Endothelial cell (in vitro differentiated cells): ENCODE results near the gene SAMD11. TPM values are rescaled to one million over a fixed set of nuclear protein-coding genes. Genes with fewer than 3 reads are reported as not detected.

Experiments used
- DNase-seq: peaks from one replicate; pipeline ENCODE4 v3.0.0; 2021; ENCODE audit warnings: low spot score
- H3K27ac Mint-ChIP-seq: one replicate; pipeline ENCODE4 v1.8.0; 2021; ENCODE audit warnings: mixed read lengths, inconsistent platforms; ENCODE audit not compliant: unreplicated experiment
- H3K27me3 Mint-ChIP-seq: one replicate; pipeline ENCODE4 v1.8.0; 2021; ENCODE audit warnings: mild to moderate bottlenecking, moderate library complexity, mixed read lengths, inconsistent platforms; ENCODE audit not compliant: unreplicated experiment
- H3K36me3 Mint-ChIP-seq: one replicate; pipeline ENCODE4 v1.8.0; 2021; ENCODE audit warnings: mild to moderate bottlenecking, low read depth, mixed read lengths, inconsistent platforms; ENCODE audit not compliant: unreplicated experiment
- H3K4me1 Mint-ChIP-seq: one replicate; pipeline ENCODE4 v1.8.0; 2021; ENCODE audit warnings: mild to moderate bottlenecking, mixed read lengths, inconsistent platforms; ENCODE audit not compliant: unreplicated experiment
- H3K4me3 Mint-ChIP-seq: one replicate; pipeline ENCODE4 v1.8.0; 2021; ENCODE audit warnings: mild to moderate bottlenecking, mixed read lengths, inconsistent platforms; ENCODE audit not compliant: unreplicated experiment
- H3K9me3 Mint-ChIP-seq: one replicate; pipeline ENCODE4 v1.8.0; 2021; ENCODE audit warnings: mixed read lengths, inconsistent platforms; ENCODE audit not compliant: unreplicated experiment
- total RNA-seq: library from RNA; stranded (reverse); fragmentation: NEBNext Ultra II Directional; extraction: Animal tissue kit (Norgen Biotek cat#: 25700); gene quantifications from one replicate; pipeline ENCODE4 v1.2.1, GENCODE V29; 2021; ENCODE audit not compliant: unreplicated experiment
- TF ChIP-seq, protein P1 (sequence below): fragments of 200-600 bp; sonication (generic); IDR thresholded peaks from one replicate; pipeline ENCODE4 v1.5.0; 2021; ENCODE audit warnings: antibody characterized with exemption; ENCODE audit not compliant: unreplicated experiment

SAMD11 gene
- total RNA-seq, 1 donor from 2014 or later = not detected

DNA sequence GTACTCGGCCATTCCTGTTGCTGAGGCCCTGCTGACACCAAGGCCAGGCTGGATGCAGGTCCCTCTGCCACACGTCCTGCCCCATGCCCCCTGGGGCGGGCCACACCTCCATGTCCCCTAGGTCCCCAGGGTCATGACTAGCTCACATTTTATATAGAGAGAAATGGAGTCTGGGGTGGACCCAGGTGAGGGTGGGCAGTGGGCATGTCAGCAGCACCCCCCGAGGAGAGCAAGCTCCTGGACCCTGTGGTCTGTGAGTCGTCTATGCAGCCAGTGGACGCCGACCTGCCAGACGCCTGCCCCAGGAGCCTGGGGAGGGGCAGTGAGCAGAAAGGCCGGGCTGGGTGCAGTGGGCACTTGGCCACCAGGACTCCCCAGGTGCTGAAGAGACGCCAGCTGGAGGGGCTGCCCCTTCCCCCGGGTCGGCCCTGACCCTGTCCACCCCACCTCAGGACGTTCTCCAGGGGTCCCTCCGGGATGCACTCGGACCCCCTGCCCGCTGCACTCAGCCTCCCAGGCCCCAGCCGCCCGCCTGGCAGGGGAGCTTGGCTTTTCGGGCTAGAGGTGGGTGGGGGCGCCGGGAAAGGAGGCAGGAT is 15.9 kb downstream of the SAMD11 start:
- Mint-ChIP-seq H3K27ac (no peak overlapping the region), H3K4me3 (no peak overlapping the region), H3K27me3 (peaks cover 9% of the 10 kb centered on the region), H3K4me1 (no peaks in the 10 kb centered on the region), H3K9me3 (no peaks in the 10 kb centered on the region), H3K36me3 (no peaks in the 10 kb centered on the region)
- TF ChIP-seq, protein P1, sequence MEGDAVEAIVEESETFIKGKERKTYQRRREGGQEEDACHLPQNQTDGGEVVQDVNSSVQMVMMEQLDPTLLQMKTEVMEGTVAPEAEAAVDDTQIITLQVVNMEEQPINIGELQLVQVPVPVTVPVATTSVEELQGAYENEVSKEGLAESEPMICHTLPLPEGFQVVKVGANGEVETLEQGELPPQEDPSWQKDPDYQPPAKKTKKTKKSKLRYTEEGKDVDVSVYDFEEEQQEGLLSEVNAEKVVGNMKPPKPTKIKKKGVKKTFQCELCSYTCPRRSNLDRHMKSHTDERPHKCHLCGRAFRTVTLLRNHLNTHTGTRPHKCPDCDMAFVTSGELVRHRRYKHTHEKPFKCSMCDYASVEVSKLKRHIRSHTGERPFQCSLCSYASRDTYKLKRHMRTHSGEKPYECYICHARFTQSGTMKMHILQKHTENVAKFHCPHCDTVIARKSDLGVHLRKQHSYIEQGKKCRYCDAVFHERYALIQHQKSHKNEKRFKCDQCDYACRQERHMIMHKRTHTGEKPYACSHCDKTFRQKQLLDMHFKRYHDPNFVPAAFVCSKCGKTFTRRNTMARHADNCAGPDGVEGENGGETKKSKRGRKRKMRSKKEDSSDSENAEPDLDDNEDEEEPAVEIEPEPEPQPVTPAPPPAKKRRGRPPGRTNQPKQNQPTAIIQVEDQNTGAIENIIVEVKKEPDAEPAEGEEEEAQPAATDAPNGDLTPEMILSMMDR = no peak
- DNase-seq = no peak

DNA sequence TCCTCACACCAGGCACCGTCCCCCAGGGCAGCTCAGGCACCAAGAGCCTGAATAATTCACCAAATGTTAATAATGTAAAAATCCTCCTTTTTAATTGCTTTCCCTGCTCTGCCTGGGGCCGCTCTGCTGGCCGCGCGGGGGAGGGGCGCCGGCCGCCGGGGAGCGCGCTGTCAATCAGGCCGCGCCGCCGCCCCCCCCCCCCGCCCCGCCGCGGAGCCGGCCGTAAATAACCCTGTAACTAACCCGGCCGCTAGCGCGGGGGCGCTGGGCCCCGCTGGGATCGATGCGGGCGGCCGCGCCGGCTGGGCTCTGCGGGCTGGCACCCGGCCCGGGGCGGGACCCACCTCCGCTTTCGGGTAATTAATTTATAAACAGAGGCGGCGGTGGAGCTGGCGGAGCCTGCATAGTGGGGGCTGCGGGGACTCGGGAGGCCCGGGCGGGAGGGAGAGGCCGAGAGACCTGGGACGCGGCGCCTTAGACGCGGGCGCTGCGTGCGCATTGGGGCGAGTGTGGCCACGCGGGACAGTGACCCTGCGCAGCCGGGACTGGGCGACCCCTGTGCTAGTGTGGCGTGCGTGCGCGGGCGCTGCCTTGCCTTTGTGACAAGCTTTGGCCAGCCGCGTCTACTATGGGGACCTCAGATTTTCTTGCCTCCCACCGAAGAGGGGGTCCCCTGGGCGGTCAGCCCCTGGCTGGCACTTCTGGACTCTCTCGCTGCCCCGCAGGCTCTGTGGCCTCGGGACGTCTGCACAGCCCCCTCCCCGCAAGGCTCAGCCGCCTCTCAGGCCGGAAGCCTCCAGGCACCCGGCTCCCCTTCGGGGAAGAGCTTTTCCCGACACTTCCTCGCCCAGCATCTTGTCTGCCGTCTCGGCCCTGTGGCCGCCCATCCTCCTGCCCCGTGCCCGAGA is 16.6 kb downstream of the SAMD11 start:
- Mint-ChIP-seq H3K4me1 (no peaks in the 10 kb centered on the region), H3K36me3 (peaks cover 3% of the 10 kb centered on the region), H3K4me3 (no peak overlapping the region), H3K27me3 (peaks cover 6% of the 10 kb centered on the region), H3K27ac (no peak overlapping the region), H3K9me3 (no peaks in the 10 kb centered on the region)
- TF ChIP-seq, protein P1 = no peak
- DNase-seq = no peak

GRCh38 chr1:941015-941587 is 17.4 kb downstream of the SAMD11 start:
- H3K4me3 Mint-ChIP-seq = no peak overlapping the region
- TF ChIP-seq, protein P1 = no peak
- no peaks in the 10 kb centered on the region for H3K9me3 Mint-ChIP-seq
- DNase-seq = no peak
- no peaks in the 10 kb centered on the region for H3K4me1 Mint-ChIP-seq
- H3K36me3 Mint-ChIP-seq = peaks cover 9% of the 10 kb centered on the region
- no peak overlapping the region for H3K27ac Mint-ChIP-seq
- peaks cover 12% of the 10 kb centered on the region for H3K27me3 Mint-ChIP-seq

DNA sequence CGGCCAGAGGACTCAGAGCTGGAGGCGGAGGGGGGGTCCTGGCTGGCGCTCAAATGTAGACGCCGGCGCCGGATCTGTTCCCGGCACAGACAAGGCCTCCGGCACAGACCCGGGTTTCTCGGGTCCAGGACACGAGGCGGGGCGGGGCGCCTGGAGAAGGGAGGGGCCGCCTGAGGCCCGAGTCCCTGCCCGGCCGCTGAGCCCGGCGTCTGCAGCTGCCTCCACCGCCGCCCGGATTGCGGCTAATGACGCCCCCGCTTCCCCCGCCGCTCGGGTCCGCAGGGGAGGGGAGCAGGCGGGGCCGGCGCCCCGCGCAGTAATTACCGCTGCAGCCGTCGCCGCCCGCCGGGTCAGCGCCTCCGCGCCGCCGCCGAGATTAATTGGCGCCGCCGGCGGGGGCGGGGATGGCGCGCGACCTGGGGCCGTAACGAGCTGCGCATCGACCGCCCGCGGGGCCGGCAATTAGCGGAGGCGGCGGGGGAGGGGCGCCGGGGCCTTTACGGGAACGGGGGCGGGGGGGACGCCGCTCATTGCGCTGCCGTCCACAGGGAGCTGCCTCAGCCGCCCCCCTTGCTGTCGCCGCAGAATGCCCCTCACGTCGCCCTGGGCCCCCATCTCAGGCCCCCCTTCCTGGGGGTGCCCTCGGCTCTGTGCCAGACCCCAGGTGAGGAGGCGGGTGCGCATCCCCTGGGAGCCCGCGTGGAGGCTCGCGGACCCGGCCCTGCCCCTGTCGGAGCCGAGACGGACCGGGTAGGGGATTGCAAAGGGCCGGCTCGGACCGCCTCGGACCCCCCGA is 18.1 kb downstream of the SAMD11 start:
- DNase-seq = no peak
- no peaks in the 10 kb centered on the region for H3K9me3 Mint-ChIP-seq
- H3K27ac Mint-ChIP-seq = no peak overlapping the region
- H3K4me1 Mint-ChIP-seq = no peaks in the 10 kb centered on the region
- H3K36me3 Mint-ChIP-seq = peaks cover 9% of the 10 kb centered on the region
- peaks cover 12% of the 10 kb centered on the region for H3K27me3 Mint-ChIP-seq
- TF ChIP-seq, protein P1 = no peak
- H3K4me3 Mint-ChIP-seq = no peak overlapping the region
